Measurements from ENCODE around the gene PPP1R12B.

DNA sequence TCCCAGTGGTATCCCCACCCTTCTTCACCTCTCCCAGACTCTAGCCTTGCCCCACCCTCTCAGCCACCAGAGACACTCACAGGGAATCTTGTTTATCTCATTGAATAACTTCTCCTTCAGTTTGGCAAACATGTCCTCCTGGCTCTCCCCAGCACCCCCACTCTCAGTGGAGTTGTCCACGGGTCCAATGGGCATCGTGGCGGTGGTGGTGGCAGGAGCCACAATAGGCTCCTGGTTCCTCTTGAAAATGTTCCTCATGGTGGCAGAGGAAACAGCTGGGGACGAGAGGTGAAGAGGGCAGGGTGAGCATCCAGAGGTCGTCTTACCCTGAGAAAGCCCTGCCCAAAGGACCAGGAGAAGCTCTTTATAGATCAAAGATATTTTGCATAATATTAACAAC, 257.0 kb downstream of the PPP1R12B start:
- TF ChIP-seq, protein P1, sequence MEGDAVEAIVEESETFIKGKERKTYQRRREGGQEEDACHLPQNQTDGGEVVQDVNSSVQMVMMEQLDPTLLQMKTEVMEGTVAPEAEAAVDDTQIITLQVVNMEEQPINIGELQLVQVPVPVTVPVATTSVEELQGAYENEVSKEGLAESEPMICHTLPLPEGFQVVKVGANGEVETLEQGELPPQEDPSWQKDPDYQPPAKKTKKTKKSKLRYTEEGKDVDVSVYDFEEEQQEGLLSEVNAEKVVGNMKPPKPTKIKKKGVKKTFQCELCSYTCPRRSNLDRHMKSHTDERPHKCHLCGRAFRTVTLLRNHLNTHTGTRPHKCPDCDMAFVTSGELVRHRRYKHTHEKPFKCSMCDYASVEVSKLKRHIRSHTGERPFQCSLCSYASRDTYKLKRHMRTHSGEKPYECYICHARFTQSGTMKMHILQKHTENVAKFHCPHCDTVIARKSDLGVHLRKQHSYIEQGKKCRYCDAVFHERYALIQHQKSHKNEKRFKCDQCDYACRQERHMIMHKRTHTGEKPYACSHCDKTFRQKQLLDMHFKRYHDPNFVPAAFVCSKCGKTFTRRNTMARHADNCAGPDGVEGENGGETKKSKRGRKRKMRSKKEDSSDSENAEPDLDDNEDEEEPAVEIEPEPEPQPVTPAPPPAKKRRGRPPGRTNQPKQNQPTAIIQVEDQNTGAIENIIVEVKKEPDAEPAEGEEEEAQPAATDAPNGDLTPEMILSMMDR (conservative IDR thresholded peaks at IDR 0.05; ENCODE audit: low read depth in 2 of 2): no peak
- TF ChIP-seq EZH2 (IDR thresholded peaks at IDR 0.05; ENCODE audit: low read depth, unreplicated experiment) (no peak), EZH2phosphoT487 (IDR thresholded peaks at IDR 0.05; ENCODE audit: unreplicated experiment) (no peak), POLR2AphosphoS5 (IDR thresholded peaks at IDR 0.05; ENCODE audit: low read depth) (no peak), ZNF114 (CRISPR knock-in tag; IDR thresholded peaks at IDR 0.05) (no peak), NANOG (IDR thresholded peaks at IDR 0.05; ENCODE audit: borderline replicate concordance) (no peak), CREB1 (CRISPR knock-in tag; IDR thresholded peaks at IDR 0.05; ENCODE audit: low read depth) (no peak), JUNB (IDR thresholded peaks at IDR 0.05; ENCODE audit: unreplicated experiment) (no peak)
- TF ChIP-seq, protein P2, sequence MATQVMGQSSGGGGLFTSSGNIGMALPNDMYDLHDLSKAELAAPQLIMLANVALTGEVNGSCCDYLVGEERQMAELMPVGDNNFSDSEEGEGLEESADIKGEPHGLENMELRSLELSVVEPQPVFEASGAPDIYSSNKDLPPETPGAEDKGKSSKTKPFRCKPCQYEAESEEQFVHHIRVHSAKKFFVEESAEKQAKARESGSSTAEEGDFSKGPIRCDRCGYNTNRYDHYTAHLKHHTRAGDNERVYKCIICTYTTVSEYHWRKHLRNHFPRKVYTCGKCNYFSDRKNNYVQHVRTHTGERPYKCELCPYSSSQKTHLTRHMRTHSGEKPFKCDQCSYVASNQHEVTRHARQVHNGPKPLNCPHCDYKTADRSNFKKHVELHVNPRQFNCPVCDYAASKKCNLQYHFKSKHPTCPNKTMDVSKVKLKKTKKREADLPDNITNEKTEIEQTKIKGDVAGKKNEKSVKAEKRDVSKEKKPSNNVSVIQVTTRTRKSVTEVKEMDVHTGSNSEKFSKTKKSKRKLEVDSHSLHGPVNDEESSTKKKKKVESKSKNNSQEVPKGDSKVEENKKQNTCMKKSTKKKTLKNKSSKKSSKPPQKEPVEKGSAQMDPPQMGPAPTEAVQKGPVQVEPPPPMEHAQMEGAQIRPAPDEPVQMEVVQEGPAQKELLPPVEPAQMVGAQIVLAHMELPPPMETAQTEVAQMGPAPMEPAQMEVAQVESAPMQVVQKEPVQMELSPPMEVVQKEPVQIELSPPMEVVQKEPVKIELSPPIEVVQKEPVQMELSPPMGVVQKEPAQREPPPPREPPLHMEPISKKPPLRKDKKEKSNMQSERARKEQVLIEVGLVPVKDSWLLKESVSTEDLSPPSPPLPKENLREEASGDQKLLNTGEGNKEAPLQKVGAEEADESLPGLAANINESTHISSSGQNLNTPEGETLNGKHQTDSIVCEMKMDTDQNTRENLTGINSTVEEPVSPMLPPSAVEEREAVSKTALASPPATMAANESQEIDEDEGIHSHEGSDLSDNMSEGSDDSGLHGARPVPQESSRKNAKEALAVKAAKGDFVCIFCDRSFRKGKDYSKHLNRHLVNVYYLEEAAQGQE (IDR thresholded peaks at IDR 0.05; ENCODE audit: unreplicated experiment): no peak
